Natural killer cell treated with Interleukin-12 subunit alpha and Interleukin-12 subunit beta and Interleukin-15 and Interleukin-18, amount 100 ng/mL, for 72 hours (primary cell): Measurements from ENCODE around the gene GPR83. TPM values are rescaled to one million over a fixed set of nuclear protein-coding genes. Genes with fewer than 3 reads are reported as not detected.
A peak's percentile ranks its signal among the peaks of the same experiment; 100 is the strongest.
"Not testable (repeated sequence)": the region's sequence is repeated elsewhere in the genome, so short reads cannot be mapped to it uniquely, and the experiment has no call there.

Source experiments
- ATAC-seq, 2 donors: fragments of 150-1000 bp; cut with Tn5 transposase in 1 of 2; sonication (Bioruptor Pico), chemical (Tn5 transposase) in 1 of 2; 2 replicates each; pipeline ENCODE4 v1.10.0; 2021
- DNase-seq: peaks from one replicate; pipeline ENCODE4 v3.0.0; 2022; ENCODE audit warnings: low spot score
- H3K27ac Mint-ChIP-seq, 2 donors: 1 replicate in 1 of 2; 2 replicates in 1 of 2; pipeline ENCODE4 v1.8.0; 2022; ENCODE audit warnings: mixed read lengths in 2 of 2, mild to moderate bottlenecking in 1 of 2, moderate library complexity in 1 of 2
- H3K27me3 Mint-ChIP-seq, 2 donors: 1 replicate in 1 of 2; 2 replicates in 1 of 2; pipeline ENCODE4 v1.8.0; 2022; ENCODE audit warnings: mixed read lengths in 2 of 2
- H3K36me3 Mint-ChIP-seq: one replicate; pipeline ENCODE4 v1.8.0; 2022; ENCODE audit warnings: mixed read lengths
- H3K4me1 Mint-ChIP-seq, 2 donors: 1 replicate in 1 of 2; 2 replicates in 1 of 2; pipeline ENCODE4 v1.8.0; 2022; ENCODE audit warnings: low read depth in 2 of 2, mixed read lengths in 2 of 2, mild to moderate bottlenecking in 1 of 2
- H3K4me3 Mint-ChIP-seq: one replicate; pipeline ENCODE4 v1.8.0; 2022; ENCODE audit warnings: mixed read lengths
- H3K9me3 Mint-ChIP-seq: 2 replicates; pipeline ENCODE4 v1.8.0; 2022; ENCODE audit warnings: mixed read lengths
- total RNA-seq, 2 donors: library from RNA; stranded (reverse); gene quantifications; one replicate each; pipeline ENCODE4 v1.2.3, GENCODE V29; 2022

Gene GPR83
- total RNA-seq, 2 donors from 2014 or later = 0.31 TPM; not detected in 1

DNA sequence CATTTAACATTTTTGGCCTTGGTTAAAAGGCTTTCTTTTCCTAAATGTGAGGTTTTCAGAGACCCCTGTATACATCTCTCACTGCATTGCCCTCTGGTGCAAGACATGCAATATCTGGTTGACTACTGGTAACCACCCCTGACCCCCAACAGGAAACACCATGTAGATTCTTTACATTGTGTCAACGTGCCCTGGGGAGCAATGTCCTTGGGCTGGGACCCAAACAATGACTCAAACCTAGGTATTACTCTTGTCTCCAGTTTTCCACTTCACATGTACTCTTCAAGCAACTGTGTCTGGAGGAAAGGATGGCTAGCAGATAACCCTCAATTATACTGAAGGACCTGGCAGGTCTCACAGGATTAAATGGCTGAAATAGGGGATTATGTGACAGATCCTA, 1.1 kb upstream of the GPR83 start:
- Mint-ChIP-seq H3K27me3 (peaks cover 31 to 38% of the 10 kb centered on the region in 2 donors), H3K4me3 (no peak overlapping the region), H3K36me3 (peaks cover 10% of the 10 kb centered on the region), H3K9me3 (peaks cover 4% of the 10 kb centered on the region), H3K27ac (no peak overlapping the region), H3K4me1 (peaks cover 9 to 10% of the 10 kb centered on the region in 2 donors)
- ATAC-seq (no peak), DNase-seq (no peak)

DNA sequence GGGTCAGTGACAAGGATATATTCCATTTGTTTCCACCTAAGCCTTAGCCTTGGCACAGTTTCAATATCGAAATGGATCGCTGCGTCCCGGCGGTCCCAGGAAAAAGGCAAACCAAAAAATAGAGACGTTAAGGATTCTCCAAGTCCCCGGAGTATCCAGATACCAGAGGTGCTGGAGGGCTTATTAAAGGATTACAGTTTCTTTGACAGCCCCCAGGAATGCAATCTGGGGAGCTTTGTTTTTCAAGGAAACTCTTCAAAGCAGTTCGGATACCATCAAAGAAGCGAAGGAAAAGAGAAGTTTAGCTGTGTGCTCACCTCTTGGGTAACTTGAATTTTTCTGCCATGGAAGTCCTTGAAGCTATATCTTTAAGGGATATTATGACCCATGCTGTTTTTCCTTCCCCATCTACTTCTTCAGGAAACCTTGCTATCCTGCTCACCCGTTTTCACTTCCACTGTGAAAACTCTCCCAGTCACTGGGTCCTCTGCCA, 600 bp upstream of the GPR83 start:
- Mint-ChIP-seq H3K27ac (no peak overlapping the region), H3K27me3 (peaks cover 31 to 41% of the 10 kb centered on the region in 2 donors), H3K36me3 (peaks cover 7% of the 10 kb centered on the region), H3K4me3 (no peak overlapping the region), H3K4me1 (peaks cover 9 to 10% of the 10 kb centered on the region in 2 donors), H3K9me3 (peaks cover 4% of the 10 kb centered on the region)
- ATAC-seq (no peak), DNase-seq (no peak)

DNA sequence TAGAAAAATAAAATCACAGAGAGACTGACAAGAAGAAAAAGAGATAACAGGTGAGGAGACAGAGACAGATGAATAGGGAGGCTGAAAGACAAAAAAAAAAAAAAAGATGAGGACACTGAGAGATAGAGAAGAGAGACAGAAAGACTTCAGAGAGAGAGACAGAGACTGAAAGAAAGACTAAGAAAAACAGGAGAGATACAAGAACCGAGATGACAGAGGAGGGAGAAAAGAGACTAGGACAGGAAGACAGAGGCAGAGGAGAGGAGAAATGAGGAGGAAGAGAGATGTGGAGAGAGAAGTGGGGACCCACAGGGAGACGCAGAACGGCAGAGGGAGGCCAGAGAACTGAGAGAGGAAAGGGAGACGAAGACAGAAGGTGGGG, 771 bp downstream of the GPR83 start:
- DNase-seq (no peak), ATAC-seq (no peak)
- H3K9me3 Mint-ChIP-seq = no peaks in the 10 kb centered on the region
- H3K4me3 Mint-ChIP-seq = peak overlapping the region; percentile 5
- no peak overlapping the region for H3K27ac Mint-ChIP-seq
- H3K36me3 Mint-ChIP-seq = peaks cover 7% of the 10 kb centered on the region
- peaks cover 31 to 43% of the 10 kb centered on the region in 2 donors for H3K27me3 Mint-ChIP-seq
- peaks cover 9 to 10% of the 10 kb centered on the region in 2 donors for H3K4me1 Mint-ChIP-seq

DNA sequence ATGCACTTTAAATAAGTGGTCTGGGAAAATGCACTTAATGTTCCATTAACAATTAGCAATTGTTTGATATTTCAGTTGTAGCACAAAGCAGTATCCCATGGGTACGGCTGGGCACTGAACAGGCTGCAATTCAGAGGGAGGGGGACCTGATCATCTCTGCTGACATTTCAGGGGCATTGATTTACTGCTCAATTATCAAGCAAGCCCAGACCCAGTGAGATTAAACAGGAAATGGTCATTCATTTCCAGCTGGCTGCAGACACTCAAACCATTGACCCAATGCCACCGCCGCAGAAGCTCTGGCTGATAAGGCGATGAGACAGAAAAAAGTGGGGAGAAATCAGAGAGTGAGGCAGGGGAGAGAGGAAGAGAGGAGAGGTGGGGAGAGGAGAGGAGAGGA, 1.2 kb downstream of the GPR83 start:
- Mint-ChIP-seq H3K27ac (no peak overlapping the region), H3K4me1 (peaks cover 9 to 10% of the 10 kb centered on the region in 2 donors), H3K4me3 (no peak overlapping the region), H3K36me3 (peaks cover 7% of the 10 kb centered on the region), H3K27me3 (peaks cover 31 to 43% of the 10 kb centered on the region in 2 donors), H3K9me3 (no peaks in the 10 kb centered on the region)
- DNase-seq (no peak), ATAC-seq (no peak)

DNA sequence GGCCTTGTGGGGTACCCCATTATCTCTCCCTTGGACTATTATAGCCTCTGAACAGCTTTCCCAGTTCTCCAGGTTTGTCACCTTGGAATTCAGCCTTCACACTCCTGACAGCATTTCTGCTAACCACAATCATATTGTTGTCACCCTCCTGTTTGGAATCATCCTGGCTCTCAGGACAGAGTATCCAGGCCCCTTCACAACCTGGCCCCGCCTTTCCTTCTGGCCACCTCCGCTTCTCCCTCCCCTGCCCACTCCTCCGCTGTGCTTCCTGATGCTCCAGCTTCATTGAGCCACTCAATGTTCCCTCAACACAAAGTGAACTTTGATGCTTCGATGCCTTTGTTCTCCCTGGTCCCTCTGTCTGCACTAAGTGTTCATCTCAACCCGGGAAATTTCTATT, 3.1 kb downstream of the GPR83 start:
- Mint-ChIP-seq H3K36me3 (peaks cover 7% of the 10 kb centered on the region), H3K4me1 (peaks cover 9 to 10% of the 10 kb centered on the region in 2 donors), H3K27me3 (peaks cover 31 to 43% of the 10 kb centered on the region in 2 donors), H3K27ac (no peak overlapping the region), H3K9me3 (no peaks in the 10 kb centered on the region), H3K4me3 (no peak overlapping the region)
- ATAC-seq = no peak
- no peak for DNase-seq

DNA sequence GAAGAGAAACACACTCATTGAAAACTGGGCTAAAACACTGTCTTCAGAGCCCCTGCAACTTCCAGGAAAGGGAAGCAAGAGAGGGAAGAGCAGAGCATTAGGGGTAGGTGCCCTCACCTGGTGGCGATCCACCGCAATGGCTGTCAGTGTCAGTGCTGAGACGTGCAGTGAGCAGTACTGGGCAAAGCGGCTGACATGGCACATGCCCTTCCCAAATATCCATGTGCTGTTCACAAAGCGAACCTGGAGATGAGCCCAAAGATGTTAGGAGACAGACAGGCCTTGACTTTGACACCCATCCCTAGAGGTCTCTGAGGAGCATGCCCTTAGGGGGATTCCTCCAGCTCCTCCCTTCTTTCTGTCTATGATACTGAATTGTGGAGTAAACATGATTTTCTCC, 4.9 kb downstream of the GPR83 start:
- Mint-ChIP-seq H3K9me3 (no peaks in the 10 kb centered on the region), H3K27ac (no peak overlapping the region), H3K36me3 (peaks cover 10% of the 10 kb centered on the region), H3K27me3 (peaks cover 22 to 39% of the 10 kb centered on the region in 2 donors), H3K4me1 (peaks cover 7 to 9% of the 10 kb centered on the region in 2 donors), H3K4me3 (no peak overlapping the region)
- DNase-seq (no peak), ATAC-seq (no peak)

DNA sequence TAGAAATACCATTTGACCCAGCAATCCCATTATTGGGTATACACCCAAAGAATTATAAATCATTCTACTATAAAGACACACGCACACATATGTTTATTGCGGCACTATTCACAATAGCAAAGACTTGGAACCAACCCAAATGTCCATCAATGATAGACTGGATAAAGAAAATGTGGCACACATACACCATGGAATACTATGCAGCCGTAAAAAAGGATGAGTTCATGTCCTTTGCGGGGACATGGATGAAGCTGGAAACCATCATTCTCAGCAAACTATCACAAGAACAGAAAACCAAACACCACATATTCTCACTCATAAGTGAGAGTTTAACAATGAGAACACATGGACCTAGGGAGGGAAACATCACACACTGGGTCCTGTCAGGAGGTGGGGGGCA, 9.3 kb downstream of the GPR83 start:
- not testable (repeated sequence) for H3K4me1 Mint-ChIP-seq, H3K4me3 Mint-ChIP-seq, ATAC-seq, H3K9me3 Mint-ChIP-seq, H3K27ac Mint-ChIP-seq, H3K36me3 Mint-ChIP-seq, H3K27me3 Mint-ChIP-seq, DNase-seq

DNA sequence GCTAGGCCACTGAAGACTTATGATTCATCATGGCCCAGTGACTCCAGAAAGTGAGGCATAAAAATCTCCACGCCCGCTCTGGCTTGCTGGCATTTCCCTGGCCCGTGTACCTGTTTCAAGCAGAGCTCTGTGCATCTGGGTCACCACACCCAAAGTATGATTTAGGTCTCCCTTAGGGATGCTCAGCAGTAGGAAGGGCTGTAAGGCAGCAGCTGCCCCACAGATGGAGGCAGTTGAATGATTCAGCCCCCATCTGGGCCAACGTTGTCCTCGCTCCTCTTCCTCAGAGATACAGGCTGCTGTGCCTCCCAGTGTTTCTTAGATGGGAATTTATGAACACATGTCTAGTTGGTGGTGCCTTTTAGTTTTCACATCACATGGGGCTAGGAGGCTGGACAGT, 21.6 kb downstream of the GPR83 start:
- no peak for DNase-seq
- Mint-ChIP-seq H3K27me3 (peaks cover 0 to 7% of the 10 kb centered on the region in 2 donors), H3K4me3 (no peak overlapping the region), H3K36me3 (no peaks in the 10 kb centered on the region), H3K4me1 (no peaks in the 10 kb centered on the region), H3K27ac (no peak overlapping the region), H3K9me3 (no peaks in the 10 kb centered on the region)
- no peak for ATAC-seq

DNA sequence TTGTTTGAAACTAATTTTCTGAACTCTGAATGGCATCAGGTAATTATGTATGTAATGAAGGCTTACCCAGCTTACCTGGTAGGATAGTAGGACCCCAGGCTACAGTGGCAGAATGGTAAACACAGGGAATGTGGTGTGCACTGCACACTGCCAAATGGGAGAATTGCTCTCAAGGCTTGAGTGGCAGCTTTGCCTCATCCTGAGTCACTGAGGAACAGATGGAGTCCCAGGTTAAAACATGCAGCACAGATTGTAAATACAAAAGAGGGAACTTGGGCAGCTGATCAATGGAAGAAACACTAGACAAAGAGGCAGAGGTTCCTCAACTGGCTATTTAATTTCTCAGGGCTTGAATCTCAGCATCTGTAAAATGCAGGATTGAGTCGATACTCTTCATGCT, 24.4 kb downstream of the GPR83 start:
- no peaks in the 10 kb centered on the region for H3K36me3 Mint-ChIP-seq
- H3K4me1 Mint-ChIP-seq = no peaks in the 10 kb centered on the region
- no peak overlapping the region for H3K4me3 Mint-ChIP-seq
- H3K27ac Mint-ChIP-seq = no peak overlapping the region
- H3K9me3 Mint-ChIP-seq = no peaks in the 10 kb centered on the region
- ATAC-seq = no peak
- no peak for DNase-seq
- peaks cover under 1 to 13% of the 10 kb centered on the region in 2 donors for H3K27me3 Mint-ChIP-seq

DNA sequence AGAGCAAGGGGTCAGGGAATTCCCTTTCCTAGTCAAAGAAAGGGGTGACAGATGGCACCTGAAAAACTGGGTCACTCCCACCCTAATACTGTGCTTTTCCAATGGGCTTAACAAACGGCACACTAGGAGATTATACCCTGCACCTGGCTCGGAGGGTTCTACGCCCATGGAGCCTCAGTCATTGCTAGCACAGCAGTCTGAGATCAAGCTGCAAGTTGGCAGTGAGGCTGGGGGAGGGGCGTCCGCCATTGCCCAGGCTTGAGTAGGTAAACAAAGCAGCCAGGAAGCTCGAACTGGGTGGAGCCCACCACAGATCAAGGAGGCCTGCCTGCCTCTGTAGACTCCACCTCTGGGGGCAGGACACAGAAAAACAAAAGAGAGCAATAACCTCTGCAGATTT, 30.6 kb downstream of the GPR83 start:
- H3K27ac Mint-ChIP-seq, H3K4me3 Mint-ChIP-seq, H3K36me3 Mint-ChIP-seq, ATAC-seq, H3K4me1 Mint-ChIP-seq, DNase-seq, H3K9me3 Mint-ChIP-seq: not testable (repeated sequence)
- peaks cover 9 to 29% of the 10 kb centered on the region in 2 donors for H3K27me3 Mint-ChIP-seq

DNA sequence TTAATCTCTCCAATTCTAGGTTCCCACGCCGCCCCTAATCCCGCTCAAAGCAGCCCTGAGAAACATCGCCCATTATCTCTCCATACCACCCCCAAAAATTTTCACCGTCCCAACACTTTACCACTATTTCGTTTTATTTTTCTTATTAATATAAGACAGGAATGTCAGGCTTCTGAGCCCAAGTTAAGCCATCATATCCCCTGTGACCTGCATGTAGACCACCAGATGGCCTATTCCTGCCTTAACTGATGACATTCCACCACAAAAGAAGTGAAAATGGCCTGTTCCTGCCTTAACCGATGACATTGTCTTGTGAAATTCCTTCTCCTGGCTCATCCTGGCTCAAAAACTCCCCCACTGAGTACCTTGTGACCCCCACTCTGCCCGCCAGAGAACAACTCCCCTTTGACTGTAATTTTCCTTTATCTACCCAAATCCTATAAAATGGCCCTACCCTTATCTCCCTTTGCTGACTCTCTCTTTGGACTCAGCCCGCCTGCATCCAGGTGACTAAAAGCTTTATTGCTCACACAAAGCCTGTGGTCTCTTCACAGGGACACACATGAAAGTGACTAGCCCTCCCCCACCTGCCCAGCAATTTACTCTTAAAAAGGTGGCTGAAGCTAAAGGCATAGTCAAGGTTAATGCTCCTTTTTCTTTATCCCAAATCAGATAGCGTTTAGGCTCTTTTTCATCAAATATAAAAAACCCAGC, 50.2 kb downstream of the GPR83 start:
- not testable (repeated sequence) for H3K9me3 Mint-ChIP-seq, H3K4me1 Mint-ChIP-seq, ATAC-seq, H3K4me3 Mint-ChIP-seq, H3K36me3 Mint-ChIP-seq, DNase-seq, H3K27ac Mint-ChIP-seq
- peaks cover 41 to 68% of the 10 kb centered on the region in 2 donors for H3K27me3 Mint-ChIP-seq

DNA sequence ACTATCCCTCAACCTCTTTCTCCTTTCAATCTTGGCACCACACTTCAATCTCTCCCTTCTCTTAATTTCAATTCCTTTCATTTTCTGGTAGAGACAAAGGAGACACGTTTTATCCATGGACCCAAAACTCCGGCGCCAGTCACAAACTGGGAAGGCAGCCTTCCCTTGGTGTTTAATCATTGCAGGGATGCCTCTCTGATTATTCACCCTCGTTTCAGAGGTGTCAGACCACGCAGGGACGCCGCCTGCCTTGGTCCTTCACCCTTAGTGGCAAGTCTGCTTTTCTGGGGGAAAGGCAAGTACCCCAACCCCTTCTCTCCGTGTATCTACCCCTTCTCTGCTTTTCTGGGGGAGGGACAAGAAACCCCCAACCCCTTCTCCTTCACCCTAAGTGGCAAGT, 54.9 kb downstream of the GPR83 start:
- not testable (repeated sequence) for ATAC-seq

DNA sequence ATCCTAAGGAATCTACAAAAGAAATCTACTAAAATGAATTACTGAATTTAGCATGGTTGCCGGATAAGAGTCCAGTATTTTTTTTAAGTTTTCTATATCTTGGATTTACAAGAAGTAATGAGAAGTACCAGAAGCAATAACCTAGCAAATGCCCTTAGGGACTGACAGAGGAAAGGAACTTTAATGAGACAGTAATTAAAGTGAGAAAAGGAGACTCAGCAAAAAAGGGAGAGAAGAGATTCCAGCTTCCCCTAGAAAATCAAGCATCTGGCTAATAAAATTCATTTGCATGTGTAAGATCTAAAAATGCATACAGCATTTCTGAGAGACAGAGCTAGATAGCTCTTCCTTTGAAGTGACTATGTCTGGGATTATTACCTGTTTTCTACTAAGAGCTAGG, 57.7 kb downstream of the GPR83 start:
- no peaks in the 10 kb centered on the region for H3K4me1 Mint-ChIP-seq
- H3K27me3 Mint-ChIP-seq = peaks cover 18 to 28% of the 10 kb centered on the region in 2 donors
- H3K4me3 Mint-ChIP-seq = no peak overlapping the region
- no peaks in the 10 kb centered on the region for H3K36me3 Mint-ChIP-seq
- ATAC-seq (no peak), DNase-seq (no peak)
- H3K27ac Mint-ChIP-seq = no peak overlapping the region
- H3K9me3 Mint-ChIP-seq = no peaks in the 10 kb centered on the region

More for the DNA sequence above, 54.9 kb downstream of the GPR83 start:
- DNase-seq, H3K4me1 Mint-ChIP-seq, H3K9me3 Mint-ChIP-seq, H3K27ac Mint-ChIP-seq, H3K4me3 Mint-ChIP-seq, H3K36me3 Mint-ChIP-seq: not testable (repeated sequence)
- peaks cover 30 to 36% of the 10 kb centered on the region in 2 donors for H3K27me3 Mint-ChIP-seq

DNA sequence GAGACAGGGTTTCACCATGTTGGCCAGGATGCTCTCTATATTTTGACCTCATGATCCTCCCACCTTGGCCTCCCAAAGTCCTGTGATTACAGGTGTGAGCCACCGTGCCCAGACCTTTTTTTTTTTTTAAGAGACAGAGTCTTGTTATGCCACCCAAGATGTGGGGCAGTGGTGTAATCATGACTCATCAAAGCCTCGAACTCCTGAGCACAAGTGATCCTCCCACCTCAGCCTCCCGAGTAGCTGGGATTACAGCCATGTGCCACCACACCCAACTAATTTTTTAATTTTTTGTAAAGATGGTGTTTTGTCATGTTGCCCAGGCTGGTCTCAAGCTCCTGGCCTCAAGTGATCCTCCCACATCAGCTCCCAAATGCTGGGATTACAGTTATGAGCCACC, 59.0 kb downstream of the GPR83 start:
- no peak overlapping the region for H3K4me3 Mint-ChIP-seq
- ATAC-seq (no peak), DNase-seq (no peak)
- no peaks in the 10 kb centered on the region for H3K4me1 Mint-ChIP-seq
- H3K9me3 Mint-ChIP-seq = no peaks in the 10 kb centered on the region
- H3K36me3 Mint-ChIP-seq = no peaks in the 10 kb centered on the region
- peaks cover 16 to 20% of the 10 kb centered on the region in 2 donors for H3K27me3 Mint-ChIP-seq
- no peak overlapping the region for H3K27ac Mint-ChIP-seq

DNA sequence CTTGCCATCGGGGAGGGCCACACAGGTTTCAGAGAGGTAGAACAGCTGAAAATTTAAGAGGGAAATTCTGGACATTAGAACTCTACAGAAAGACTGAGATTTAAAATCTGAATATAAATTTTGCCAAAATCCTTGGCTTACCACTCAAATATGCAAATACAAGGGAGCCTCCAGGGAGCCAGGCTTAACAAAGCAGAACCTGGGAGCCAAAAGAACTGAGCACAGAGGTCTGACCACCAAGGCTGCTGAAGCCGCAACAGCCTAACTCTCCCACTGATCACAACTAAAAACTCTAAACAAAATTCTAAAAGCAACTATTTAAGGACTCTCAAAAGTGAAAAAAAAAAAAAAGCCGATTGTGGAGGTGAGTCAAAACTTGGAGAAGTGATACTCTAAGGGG, 62.6 kb downstream of the GPR83 start:
- ATAC-seq (no peak), DNase-seq (no peak)
- no peak overlapping the region for H3K4me3 Mint-ChIP-seq
- no peaks in the 10 kb centered on the region for H3K4me1 Mint-ChIP-seq
- H3K36me3 Mint-ChIP-seq = no peaks in the 10 kb centered on the region
- H3K27ac Mint-ChIP-seq = no peak overlapping the region
- H3K27me3 Mint-ChIP-seq = peaks cover 13 to 15% of the 10 kb centered on the region in 2 donors
- H3K9me3 Mint-ChIP-seq = no peaks in the 10 kb centered on the region
